Measurements from ENCODE around the gene PPIL6. TPM values are rescaled to one million over a fixed set of nuclear protein-coding genes. Genes with fewer than 3 reads are reported as not detected.

The PPIL6 gene
- total RNA-seq, 4 donors from 2014 or later, result 1.7 to 7.9 (median 3.2) TPM

DNA sequence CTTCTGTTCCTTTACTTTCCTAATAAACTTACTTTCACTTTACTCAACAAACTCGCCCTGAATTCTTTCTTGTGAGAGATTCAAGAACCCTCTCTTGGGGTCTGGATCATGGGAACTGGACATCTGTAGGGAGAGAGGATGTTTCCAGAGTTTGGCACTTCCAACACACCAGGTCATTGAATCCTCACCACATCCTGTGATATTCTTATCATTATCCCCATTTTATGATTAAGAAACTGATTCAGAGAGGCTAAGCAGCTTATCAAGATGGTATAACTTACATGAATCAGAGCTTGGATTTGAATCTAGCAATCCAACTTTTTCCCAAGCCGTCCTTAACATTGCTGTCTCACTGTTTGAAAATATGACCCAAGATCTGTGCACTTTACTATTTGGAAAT, 15.5 kb downstream of the PPIL6 start:
- DNase-seq (ENCODE audit: low spot score in 2 of 2), result no peak
- Histone ChIP-seq H3K4me1 (peaks cover 7% of the 10 kb centered on the region), H3K36me3 (no peaks in the 10 kb centered on the region), H3K9me3 (no peaks in the 10 kb centered on the region), H3K27ac (no peak overlapping the region), H3K4me3 (no peak overlapping the region), H3K27me3 (no peaks in the 10 kb centered on the region)
- TF ChIP-seq, protein P1, sequence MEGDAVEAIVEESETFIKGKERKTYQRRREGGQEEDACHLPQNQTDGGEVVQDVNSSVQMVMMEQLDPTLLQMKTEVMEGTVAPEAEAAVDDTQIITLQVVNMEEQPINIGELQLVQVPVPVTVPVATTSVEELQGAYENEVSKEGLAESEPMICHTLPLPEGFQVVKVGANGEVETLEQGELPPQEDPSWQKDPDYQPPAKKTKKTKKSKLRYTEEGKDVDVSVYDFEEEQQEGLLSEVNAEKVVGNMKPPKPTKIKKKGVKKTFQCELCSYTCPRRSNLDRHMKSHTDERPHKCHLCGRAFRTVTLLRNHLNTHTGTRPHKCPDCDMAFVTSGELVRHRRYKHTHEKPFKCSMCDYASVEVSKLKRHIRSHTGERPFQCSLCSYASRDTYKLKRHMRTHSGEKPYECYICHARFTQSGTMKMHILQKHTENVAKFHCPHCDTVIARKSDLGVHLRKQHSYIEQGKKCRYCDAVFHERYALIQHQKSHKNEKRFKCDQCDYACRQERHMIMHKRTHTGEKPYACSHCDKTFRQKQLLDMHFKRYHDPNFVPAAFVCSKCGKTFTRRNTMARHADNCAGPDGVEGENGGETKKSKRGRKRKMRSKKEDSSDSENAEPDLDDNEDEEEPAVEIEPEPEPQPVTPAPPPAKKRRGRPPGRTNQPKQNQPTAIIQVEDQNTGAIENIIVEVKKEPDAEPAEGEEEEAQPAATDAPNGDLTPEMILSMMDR (IDR thresholded peaks at IDR 0.05), result no peak
- TF ChIP-seq POLR2A (IDR thresholded peaks at IDR 0.05) (no peak), POLR2AphosphoS5 (IDR thresholded peaks at IDR 0.05) (no peak), EP300 (IDR thresholded peaks at IDR 0.05) (no peak)
- 88% methylated on average over 2 of the region's 2 CpGs for WGBS

DNA sequence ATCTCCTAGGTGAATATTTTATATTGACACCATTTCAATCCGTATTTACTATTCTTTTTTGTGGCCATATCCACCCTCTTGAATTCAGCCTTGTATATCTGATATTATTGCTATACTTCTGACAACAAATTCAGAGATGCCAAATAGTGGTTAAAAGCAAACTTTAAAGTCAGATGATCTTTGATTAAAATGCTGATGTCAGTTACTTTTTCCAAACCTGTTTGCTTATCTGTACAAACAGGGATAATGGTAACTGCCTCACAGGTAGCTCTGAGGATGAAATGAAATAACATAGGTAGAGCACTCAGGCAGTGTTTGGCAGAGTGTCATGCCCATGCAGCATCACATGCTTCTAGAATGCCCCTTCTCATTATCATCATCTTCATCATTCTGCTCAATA, 19.2 kb downstream of the PPIL6 start:
- no peak overlapping the region for H3K4me3 ChIP-seq
- peaks cover 7% of the 10 kb centered on the region for H3K4me1 ChIP-seq
- H3K27ac ChIP-seq, result no peak overlapping the region
- H3K36me3 ChIP-seq, result no peaks in the 10 kb centered on the region
- H3K27me3 ChIP-seq, result no peaks in the 10 kb centered on the region
- DNase-seq (ENCODE audit: low spot score in 2 of 2), result no peak
- WGBS, result 71% methylated on average over 1 of the region's 1 CpG
- no peaks in the 10 kb centered on the region for H3K9me3 ChIP-seq
- TF ChIP-seq, protein P1 (IDR thresholded peaks at IDR 0.05), result no peak
- TF ChIP-seq EP300 (IDR thresholded peaks at IDR 0.05), result no peak
- TF ChIP-seq POLR2A (IDR thresholded peaks at IDR 0.05), result no peak
- no peak for TF ChIP-seq POLR2AphosphoS5 (IDR thresholded peaks at IDR 0.05)

DNA sequence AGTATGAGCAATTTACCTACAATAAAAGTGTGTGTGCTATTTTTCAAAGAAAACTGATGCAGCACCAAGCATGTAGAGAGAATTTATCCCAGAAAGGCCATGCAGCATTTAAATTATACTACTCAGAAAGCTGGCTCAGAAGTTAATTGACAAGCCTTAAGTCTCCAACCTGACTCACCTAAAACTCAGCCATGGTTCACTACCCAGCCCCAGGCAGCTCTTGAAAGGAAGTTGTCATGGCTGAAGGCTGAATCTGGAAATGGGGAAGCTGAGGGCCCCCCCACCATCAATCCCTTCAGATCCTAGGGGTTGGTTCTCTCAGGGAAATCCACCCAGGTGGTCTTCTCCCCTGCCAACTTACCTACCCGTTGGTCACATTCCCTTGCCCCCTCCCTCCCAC, 19.7 kb downstream of the PPIL6 start:
- no peak overlapping the region for H3K27ac ChIP-seq
- no peaks in the 10 kb centered on the region for H3K9me3 ChIP-seq
- TF ChIP-seq, protein P1 (IDR thresholded peaks at IDR 0.05), result no peak
- TF ChIP-seq EP300 (IDR thresholded peaks at IDR 0.05) (no peak), POLR2A (IDR thresholded peaks at IDR 0.05) (no peak), POLR2AphosphoS5 (IDR thresholded peaks at IDR 0.05) (no peak)
- no peaks in the 10 kb centered on the region for H3K27me3 ChIP-seq
- no peak for DNase-seq (ENCODE audit: low spot score in 2 of 2)
- H3K36me3 ChIP-seq, result no peaks in the 10 kb centered on the region
- 45% methylated on average over 1 of the region's 1 CpG for WGBS
- no peak overlapping the region for H3K4me3 ChIP-seq
- H3K4me1 ChIP-seq, result peaks cover 7% of the 10 kb centered on the region

DNA sequence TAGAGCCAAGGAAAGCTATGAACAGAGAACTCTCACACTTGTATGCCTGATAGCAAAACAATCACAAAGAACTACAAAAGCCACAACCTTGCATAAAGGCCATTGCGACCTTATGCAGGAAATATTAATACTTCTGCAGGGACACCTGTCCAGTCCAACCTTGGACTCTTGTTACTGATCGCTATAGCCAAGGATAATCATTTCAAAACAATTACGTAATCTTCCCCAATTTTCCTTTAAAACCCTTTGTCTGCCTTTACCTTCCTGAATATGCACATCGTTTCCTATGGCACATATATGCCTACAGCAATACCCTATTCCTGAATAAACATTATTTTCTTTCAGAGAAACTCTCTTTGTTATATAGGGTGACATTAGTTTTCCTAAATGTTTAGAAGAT, 22.8 kb downstream of the PPIL6 start:
- Histone ChIP-seq H3K27me3 (no peaks in the 10 kb centered on the region), H3K27ac (no peak overlapping the region), H3K4me1 (no peaks in the 10 kb centered on the region), H3K9me3 (no peaks in the 10 kb centered on the region), H3K4me3 (no peak overlapping the region), H3K36me3 (no peaks in the 10 kb centered on the region)
- TF ChIP-seq, protein P1 (IDR thresholded peaks at IDR 0.05), result no peak
- TF ChIP-seq POLR2AphosphoS5 (IDR thresholded peaks at IDR 0.05), result no peak
- TF ChIP-seq POLR2A (IDR thresholded peaks at IDR 0.05), result no peak
- no peak for TF ChIP-seq EP300 (IDR thresholded peaks at IDR 0.05)
- 94% methylated on average over 4 of the region's 4 CpGs for WGBS
- no peak for DNase-seq (ENCODE audit: low spot score in 2 of 2)

DNA sequence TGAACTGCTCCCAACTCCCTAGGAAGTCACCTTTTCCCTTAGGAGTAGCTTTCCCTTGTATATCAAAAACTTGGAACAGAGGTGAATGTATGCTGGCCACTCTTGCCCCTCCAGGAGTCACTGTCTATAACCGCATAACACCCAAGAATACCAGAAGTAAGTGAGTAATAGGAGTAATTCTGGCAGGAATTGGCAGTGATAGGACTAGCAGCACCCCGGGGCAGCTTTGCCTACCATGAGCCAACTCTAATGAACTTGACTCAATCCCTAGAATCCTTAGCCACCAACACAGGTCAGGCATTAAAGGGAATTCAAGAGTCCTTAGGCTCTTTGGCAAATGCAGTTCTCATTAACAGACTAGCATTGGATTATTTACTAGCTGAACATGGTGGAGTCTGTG, 29.4 kb downstream of the PPIL6 start:
- Histone ChIP-seq H3K4me3 (no peak overlapping the region), H3K9me3 (no peaks in the 10 kb centered on the region), H3K36me3 (no peaks in the 10 kb centered on the region), H3K4me1 (no peaks in the 10 kb centered on the region), H3K27ac (no peak overlapping the region), H3K27me3 (no peaks in the 10 kb centered on the region)
- no peak for DNase-seq (ENCODE audit: low spot score in 2 of 2)
- TF ChIP-seq, protein P1 (IDR thresholded peaks at IDR 0.05), result no peak
- TF ChIP-seq POLR2AphosphoS5 (IDR thresholded peaks at IDR 0.05) (no peak), POLR2A (IDR thresholded peaks at IDR 0.05) (no peak), EP300 (IDR thresholded peaks at IDR 0.05) (no peak)
- 55% methylated on average over 2 of the region's 2 CpGs for WGBS

All from suprapubic skin (tissue), 4 donors.